WTC11 (cell line): ENCODE measurements around the gene ATP5MC2. TPM values are rescaled to one million over a fixed set of nuclear protein-coding genes. Genes with fewer than 3 reads are reported as not detected.

Source experiments
- ESRRA ChIP-seq: sonication (generic); formaldehyde crosslinking; IDR thresholded peaks from 2 replicates; pipeline ENCODE4 v1.8.1; 2022; ENCODE audit warnings: mild to moderate bottlenecking, missing genetic modification reagents, borderline replicate concordance
- FOXK1 ChIP-seq: sonication (generic); formaldehyde crosslinking; IDR thresholded peaks from 2 replicates; pipeline ENCODE4 v1.8.0; 2022; ENCODE audit warnings: mild to moderate bottlenecking, moderate library complexity, missing genetic modification reagents
- GABPB1 ChIP-seq: sonication (generic); formaldehyde crosslinking; IDR thresholded peaks from 2 replicates; pipeline ENCODE4 v1.8.1; 2023; ENCODE audit warnings: mild to moderate bottlenecking, missing genetic modification reagents
- IRF2 ChIP-seq: sonication (generic); formaldehyde crosslinking; IDR thresholded peaks from 2 replicates; pipeline ENCODE4 v1.8.0; 2022; ENCODE audit warnings: low read depth, missing genetic modification reagents, borderline replicate concordance
- JAZF1 ChIP-seq: fragments of 250-450 bp; sonication (Bioruptor Pico); IDR thresholded peaks from 2 replicates; pipeline ENCODE4 v1.9.0; 2021; ENCODE audit warnings: moderate library complexity, mild to moderate bottlenecking, inconsistent platforms
- JUN ChIP-seq: sonication (generic); formaldehyde crosslinking; IDR thresholded peaks from 2 replicates; pipeline ENCODE4 v1.8.0; 2023; ENCODE audit warnings: mild to moderate bottlenecking, missing genetic modification reagents
- MYBL2 ChIP-seq: sonication (generic); formaldehyde crosslinking; IDR thresholded peaks from 2 replicates; pipeline ENCODE4 v1.8.1; 2023; ENCODE audit warnings: mild to moderate bottlenecking, moderate library complexity, missing genetic modification reagents
- OVOL2 ChIP-seq: fragments of 250-450 bp; sonication (Bioruptor Pico); IDR thresholded peaks from 2 replicates; pipeline ENCODE4 v1.9.0; 2021; ENCODE audit warnings: mild to moderate bottlenecking, borderline replicate concordance
- RELA ChIP-seq: sonication (generic); formaldehyde crosslinking; IDR thresholded peaks from 2 replicates; pipeline ENCODE4 v1.8.1; 2022; ENCODE audit warnings: missing genetic modification reagents, mild to moderate bottlenecking, borderline replicate concordance
- SOX15 ChIP-seq: fragments of 250-450 bp; sonication (Bioruptor Pico); IDR thresholded peaks from 2 replicates; pipeline ENCODE4 v1.9.0; 2021; ENCODE audit warnings: mild to moderate bottlenecking
- SP1 ChIP-seq: sonication (generic); formaldehyde crosslinking; conservative IDR thresholded peaks from 2 replicates; pipeline ENCODE4 v1.8.1; 2022; ENCODE audit warnings: missing genetic modification reagents
- ZNF121 ChIP-seq: sonication (generic); formaldehyde crosslinking; IDR thresholded peaks from 2 replicates; pipeline ENCODE4 v1.8.0; 2023; ENCODE audit warnings: missing genetic modification reagents
- ZNF138 ChIP-seq: sonication (generic); formaldehyde crosslinking; conservative IDR thresholded peaks from 2 replicates; pipeline ENCODE4 v1.8.1; 2022; ENCODE audit warnings: mild to moderate bottlenecking, moderate library complexity, missing genetic modification reagents
- ZNF219 ChIP-seq: sonication (generic); formaldehyde crosslinking; IDR thresholded peaks from 2 replicates; pipeline ENCODE4 v1.8.0; 2023; ENCODE audit warnings: missing genetic modification reagents, mild to moderate bottlenecking, borderline replicate concordance
- ZNF232 ChIP-seq: sonication (generic); formaldehyde crosslinking; IDR thresholded peaks from 2 replicates; pipeline ENCODE4 v1.8.0; 2022; ENCODE audit warnings: mild to moderate bottlenecking, missing genetic modification reagents
- ZNF396 ChIP-seq: fragments of 250-450 bp; sonication (Bioruptor Pico); IDR thresholded peaks from 2 replicates; pipeline ENCODE4 v1.8.0; 2021; ENCODE audit warnings: mild to moderate bottlenecking, moderate library complexity, borderline replicate concordance
- ZNF416 ChIP-seq: fragments of 250-450 bp; sonication (Bioruptor Pico); IDR thresholded peaks from 2 replicates; pipeline ENCODE4 v1.9.0; 2021; ENCODE audit warnings: mild to moderate bottlenecking, inconsistent platforms
- total RNA-seq: library from RNA; stranded (reverse); gene quantifications from 3 replicates; pipeline ENCODE4 v1.2.3, GENCODE V29; 2021
- TF ChIP-seq, protein P1 (sequence below): fragments of 250-450 bp; sonication (Bioruptor Pico); IDR thresholded peaks from 2 replicates; pipeline ENCODE4 v1.8.0; 2021; ENCODE audit warnings: mild to moderate bottlenecking
- TF ChIP-seq, protein P2 (sequence below): sonication (generic); formaldehyde crosslinking; IDR thresholded peaks from 2 replicates; pipeline ENCODE4 v1.8.0; 2022; ENCODE audit warnings: mild to moderate bottlenecking, missing genetic modification reagents
- TF ChIP-seq, protein P3 (sequence below): sonication (generic); formaldehyde crosslinking; IDR thresholded peaks from 2 replicates; pipeline ENCODE4 v1.8.1; 2022; ENCODE audit warnings: missing genetic modification reagents, borderline replicate concordance
- TF ChIP-seq, protein P4 (sequence below): sonication (generic); formaldehyde crosslinking; IDR thresholded peaks from 2 replicates; pipeline ENCODE4 v1.8.0; 2023; ENCODE audit warnings: mild to moderate bottlenecking, missing genetic modification reagents
- TF ChIP-seq, protein P5 (sequence below): sonication (generic); formaldehyde crosslinking; IDR thresholded peaks from 2 replicates; pipeline ENCODE4 v1.8.0; 2023; ENCODE audit warnings: missing genetic modification reagents, mild to moderate bottlenecking, borderline replicate concordance
- TF ChIP-seq, protein P6 (sequence below): sonication (generic); formaldehyde crosslinking; IDR thresholded peaks from 2 replicates; pipeline ENCODE4 v1.8.1; 2023; ENCODE audit warnings: mild to moderate bottlenecking, missing genetic modification reagents
- TF ChIP-seq, protein P7 (sequence below): sonication (generic); formaldehyde crosslinking; IDR thresholded peaks from 2 replicates; pipeline ENCODE4 v1.8.0; 2022; ENCODE audit warnings: mild to moderate bottlenecking, missing genetic modification reagents

ATP5MC2 gene
- total RNA-seq, 1 experiment from 2014 or later = 411 TPM

DNA sequence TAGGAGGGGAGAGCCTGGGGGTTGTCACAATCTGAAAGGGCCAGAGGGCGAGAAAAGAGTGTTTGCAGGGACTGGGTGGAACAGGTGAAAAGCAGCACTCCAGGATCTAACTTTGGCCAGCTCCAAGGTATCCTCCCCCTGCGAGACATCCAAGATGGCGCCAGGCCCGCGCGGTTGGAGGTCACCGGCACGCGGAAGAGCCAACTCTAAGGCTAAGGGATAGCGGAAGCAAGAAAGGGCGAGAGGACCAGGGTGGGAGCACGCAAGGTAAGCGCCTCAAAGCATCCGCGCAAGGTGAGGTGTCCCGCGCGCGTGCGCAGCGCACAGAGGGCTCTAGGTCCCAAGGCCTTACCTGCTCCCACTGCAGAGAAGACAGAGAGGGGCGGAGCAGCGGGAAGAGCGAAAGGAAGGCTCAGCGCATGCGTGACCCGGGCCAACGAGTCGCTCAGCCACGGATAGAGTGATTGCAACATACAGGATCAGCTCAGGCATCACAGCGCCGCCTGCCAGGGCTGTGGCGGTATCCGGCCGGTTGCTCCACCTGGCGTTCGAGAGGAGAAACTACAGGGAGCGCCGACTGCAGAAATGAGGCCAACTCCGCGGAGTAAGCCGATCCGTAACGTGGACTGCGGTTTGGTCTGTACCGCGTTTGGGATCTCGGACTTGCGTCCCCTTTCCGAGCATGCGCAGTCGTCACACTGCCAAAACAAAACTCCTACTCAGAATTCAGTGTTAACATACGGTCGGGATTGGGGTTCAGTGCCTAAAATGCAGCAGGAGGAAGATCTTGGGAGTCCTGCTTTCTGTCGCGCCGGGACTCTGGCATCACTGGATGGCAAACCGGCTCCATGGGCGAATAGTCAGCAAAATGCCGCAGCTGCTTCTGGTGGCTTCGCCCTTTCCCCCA, at the start of gene ATP5MC2 (continued):
- TF ChIP-seq FOXK1 (CRISPR knock-in tag) (peak; percentile 86), GABPB1 (CRISPR knock-in tag) (peak; percentile 93), JAZF1 (CRISPR knock-in tag) (no peak), RELA (no peak), SP1 (CRISPR knock-in tag) (peak; percentile 62), IRF2 (no peak), OVOL2 (CRISPR knock-in tag) (no peak), JUN (CRISPR knock-in tag) (peak; percentile 88), ZNF121 (CRISPR knock-in tag) (peak; percentile 100), SOX15 (CRISPR knock-in tag) (no peak), ZNF138 (CRISPR knock-in tag) (no peak), ZNF416 (CRISPR knock-in tag) (0 out of 2 replicates have a peak, but pooled peaks have one; percentile 10), MYBL2 (CRISPR knock-in tag) (peak; percentile 82; the same call in 1 of the 2 replicates), ZNF396 (CRISPR knock-in tag) (no peak), ZNF219 (CRISPR knock-in tag) (no peak), ESRRA (CRISPR knock-in tag) (no peak), ZNF232 (CRISPR knock-in tag) (no peak)
- TF ChIP-seq, protein P1, sequence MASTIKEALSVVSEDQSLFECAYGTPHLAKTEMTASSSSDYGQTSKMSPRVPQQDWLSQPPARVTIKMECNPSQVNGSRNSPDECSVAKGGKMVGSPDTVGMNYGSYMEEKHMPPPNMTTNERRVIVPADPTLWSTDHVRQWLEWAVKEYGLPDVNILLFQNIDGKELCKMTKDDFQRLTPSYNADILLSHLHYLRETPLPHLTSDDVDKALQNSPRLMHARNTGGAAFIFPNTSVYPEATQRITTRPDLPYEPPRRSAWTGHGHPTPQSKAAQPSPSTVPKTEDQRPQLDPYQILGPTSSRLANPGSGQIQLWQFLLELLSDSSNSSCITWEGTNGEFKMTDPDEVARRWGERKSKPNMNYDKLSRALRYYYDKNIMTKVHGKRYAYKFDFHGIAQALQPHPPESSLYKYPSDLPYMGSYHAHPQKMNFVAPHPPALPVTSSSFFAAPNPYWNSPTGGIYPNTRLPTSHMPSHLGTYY = 0 out of 2 replicates have a peak, but pooled peaks have one; percentile 48
- TF ChIP-seq, protein P2, sequence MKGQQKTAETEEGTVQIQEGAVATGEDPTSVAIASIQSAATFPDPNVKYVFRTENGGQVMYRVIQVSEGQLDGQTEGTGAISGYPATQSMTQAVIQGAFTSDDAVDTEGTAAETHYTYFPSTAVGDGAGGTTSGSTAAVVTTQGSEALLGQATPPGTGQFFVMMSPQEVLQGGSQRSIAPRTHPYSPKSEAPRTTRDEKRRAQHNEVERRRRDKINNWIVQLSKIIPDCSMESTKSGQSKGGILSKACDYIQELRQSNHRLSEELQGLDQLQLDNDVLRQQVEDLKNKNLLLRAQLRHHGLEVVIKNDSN (CRISPR knock-in tag) = peak; percentile 36; the same call in 1 of the 2 replicates
- TF ChIP-seq, protein P3, sequence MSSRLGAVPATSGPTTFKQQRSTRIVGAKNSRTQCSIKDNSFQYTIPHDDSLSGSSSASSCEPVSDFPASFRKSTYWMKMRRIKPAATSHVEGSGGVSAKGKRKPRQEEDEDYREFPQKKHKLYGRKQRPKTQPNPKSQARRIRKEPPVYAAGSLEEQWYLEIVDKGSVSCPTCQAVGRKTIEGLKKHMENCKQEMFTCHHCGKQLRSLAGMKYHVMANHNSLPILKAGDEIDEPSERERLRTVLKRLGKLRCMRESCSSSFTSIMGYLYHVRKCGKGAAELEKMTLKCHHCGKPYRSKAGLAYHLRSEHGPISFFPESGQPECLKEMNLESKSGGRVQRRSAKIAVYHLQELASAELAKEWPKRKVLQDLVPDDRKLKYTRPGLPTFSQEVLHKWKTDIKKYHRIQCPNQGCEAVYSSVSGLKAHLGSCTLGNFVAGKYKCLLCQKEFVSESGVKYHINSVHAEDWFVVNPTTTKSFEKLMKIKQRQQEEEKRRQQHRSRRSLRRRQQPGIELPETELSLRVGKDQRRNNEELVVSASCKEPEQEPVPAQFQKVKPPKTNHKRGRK (CRISPR knock-in tag) = no peak
- TF ChIP-seq, protein P4, sequence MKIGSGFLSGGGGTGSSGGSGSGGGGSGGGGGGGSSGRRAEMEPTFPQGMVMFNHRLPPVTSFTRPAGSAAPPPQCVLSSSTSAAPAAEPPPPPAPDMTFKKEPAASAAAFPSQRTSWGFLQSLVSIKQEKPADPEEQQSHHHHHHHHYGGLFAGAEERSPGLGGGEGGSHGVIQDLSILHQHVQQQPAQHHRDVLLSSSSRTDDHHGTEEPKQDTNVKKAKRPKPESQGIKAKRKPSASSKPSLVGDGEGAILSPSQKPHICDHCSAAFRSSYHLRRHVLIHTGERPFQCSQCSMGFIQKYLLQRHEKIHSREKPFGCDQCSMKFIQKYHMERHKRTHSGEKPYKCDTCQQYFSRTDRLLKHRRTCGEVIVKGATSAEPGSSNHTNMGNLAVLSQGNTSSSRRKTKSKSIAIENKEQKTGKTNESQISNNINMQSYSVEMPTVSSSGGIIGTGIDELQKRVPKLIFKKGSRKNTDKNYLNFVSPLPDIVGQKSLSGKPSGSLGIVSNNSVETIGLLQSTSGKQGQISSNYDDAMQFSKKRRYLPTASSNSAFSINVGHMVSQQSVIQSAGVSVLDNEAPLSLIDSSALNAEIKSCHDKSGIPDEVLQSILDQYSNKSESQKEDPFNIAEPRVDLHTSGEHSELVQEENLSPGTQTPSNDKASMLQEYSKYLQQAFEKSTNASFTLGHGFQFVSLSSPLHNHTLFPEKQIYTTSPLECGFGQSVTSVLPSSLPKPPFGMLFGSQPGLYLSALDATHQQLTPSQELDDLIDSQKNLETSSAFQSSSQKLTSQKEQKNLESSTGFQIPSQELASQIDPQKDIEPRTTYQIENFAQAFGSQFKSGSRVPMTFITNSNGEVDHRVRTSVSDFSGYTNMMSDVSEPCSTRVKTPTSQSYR (CRISPR knock-in tag) = no peak
- TF ChIP-seq, protein P5, sequence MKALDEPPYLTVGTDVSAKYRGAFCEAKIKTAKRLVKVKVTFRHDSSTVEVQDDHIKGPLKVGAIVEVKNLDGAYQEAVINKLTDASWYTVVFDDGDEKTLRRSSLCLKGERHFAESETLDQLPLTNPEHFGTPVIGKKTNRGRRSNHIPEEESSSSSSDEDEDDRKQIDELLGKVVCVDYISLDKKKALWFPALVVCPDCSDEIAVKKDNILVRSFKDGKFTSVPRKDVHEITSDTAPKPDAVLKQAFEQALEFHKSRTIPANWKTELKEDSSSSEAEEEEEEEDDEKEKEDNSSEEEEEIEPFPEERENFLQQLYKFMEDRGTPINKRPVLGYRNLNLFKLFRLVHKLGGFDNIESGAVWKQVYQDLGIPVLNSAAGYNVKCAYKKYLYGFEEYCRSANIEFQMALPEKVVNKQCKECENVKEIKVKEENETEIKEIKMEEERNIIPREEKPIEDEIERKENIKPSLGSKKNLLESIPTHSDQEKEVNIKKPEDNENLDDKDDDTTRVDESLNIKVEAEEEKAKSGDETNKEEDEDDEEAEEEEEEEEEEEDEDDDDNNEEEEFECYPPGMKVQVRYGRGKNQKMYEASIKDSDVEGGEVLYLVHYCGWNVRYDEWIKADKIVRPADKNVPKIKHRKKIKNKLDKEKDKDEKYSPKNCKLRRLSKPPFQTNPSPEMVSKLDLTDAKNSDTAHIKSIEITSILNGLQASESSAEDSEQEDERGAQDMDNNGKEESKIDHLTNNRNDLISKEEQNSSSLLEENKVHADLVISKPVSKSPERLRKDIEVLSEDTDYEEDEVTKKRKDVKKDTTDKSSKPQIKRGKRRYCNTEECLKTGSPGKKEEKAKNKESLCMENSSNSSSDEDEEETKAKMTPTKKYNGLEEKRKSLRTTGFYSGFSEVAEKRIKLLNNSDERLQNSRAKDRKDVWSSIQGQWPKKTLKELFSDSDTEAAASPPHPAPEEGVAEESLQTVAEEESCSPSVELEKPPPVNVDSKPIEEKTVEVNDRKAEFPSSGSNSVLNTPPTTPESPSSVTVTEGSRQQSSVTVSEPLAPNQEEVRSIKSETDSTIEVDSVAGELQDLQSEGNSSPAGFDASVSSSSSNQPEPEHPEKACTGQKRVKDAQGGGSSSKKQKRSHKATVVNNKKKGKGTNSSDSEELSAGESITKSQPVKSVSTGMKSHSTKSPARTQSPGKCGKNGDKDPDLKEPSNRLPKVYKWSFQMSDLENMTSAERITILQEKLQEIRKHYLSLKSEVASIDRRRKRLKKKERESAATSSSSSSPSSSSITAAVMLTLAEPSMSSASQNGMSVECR = peak; percentile 96
- TF ChIP-seq, protein P6, sequence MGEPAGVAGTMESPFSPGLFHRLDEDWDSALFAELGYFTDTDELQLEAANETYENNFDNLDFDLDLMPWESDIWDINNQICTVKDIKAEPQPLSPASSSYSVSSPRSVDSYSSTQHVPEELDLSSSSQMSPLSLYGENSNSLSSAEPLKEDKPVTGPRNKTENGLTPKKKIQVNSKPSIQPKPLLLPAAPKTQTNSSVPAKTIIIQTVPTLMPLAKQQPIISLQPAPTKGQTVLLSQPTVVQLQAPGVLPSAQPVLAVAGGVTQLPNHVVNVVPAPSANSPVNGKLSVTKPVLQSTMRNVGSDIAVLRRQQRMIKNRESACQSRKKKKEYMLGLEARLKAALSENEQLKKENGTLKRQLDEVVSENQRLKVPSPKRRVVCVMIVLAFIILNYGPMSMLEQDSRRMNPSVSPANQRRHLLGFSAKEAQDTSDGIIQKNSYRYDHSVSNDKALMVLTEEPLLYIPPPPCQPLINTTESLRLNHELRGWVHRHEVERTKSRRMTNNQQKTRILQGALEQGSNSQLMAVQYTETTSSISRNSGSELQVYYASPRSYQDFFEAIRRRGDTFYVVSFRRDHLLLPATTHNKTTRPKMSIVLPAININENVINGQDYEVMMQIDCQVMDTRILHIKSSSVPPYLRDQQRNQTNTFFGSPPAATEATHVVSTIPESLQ (CRISPR knock-in tag) = no peak
- TF ChIP-seq, protein P7, sequence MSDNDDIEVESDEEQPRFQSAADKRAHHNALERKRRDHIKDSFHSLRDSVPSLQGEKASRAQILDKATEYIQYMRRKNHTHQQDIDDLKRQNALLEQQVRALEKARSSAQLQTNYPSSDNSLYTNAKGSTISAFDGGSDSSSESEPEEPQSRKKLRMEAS (CRISPR knock-in tag) = peak; percentile 98
